ENCODE measurements around the gene TSGA10.

TSGA10 gene

GRCh38 chr2:99187011-99187410 lies 32.3 kb upstream of the TSGA10 start:
- TF ChIP-seq CTCF (IDR thresholded peaks at IDR 0.05) = no peak

- TF ChIP-seq CTCF (IDR thresholded peaks at IDR 0.05) = no peak
These were observed 30.1 kb upstream of the TSGA10 start for GRCh38 chr2:99184811-99185210.

DNA sequence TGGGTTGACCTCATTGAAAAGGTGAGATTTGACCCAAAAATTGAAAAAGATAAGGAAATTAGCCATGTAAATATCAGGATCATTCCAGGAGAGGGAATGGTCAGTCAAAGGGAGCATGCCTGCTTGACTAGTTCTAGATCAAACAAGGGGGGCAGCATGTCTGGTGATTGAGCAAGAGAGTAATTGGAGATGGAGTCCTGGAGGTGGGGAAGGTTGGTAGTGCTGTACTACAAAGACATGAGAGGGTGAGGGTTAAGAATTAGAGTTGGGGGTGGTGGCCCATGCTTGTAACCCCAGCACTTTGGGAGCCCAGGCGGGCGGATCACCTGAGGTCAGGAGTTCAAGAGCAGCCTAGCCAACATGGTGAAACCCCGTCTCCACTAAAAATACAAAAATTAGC lies 28.3 kb upstream of the TSGA10 start:
- no peak for TF ChIP-seq CTCF (IDR thresholded peaks at IDR 0.05)

DNA sequence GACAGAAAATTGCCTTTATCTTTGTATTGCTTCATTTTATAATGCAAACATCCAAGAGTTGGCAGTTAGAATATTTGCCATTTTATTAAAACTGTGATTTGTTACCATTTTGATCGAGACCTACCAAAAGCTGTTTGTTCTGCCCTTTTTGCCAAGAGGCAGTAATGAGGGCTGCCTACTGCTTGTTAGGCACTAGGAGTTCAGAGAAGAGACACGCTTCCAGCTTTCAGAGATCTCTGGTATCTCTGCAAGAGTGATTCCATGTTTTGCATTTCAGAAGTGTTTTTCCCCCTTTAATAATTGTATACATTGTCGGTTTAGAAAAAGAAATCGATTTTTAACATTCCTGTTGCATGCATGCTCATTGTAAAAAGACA lies 26.9 kb upstream of the TSGA10 start:
- TF ChIP-seq CTCF (IDR thresholded peaks at IDR 0.05) = no peak

DNA sequence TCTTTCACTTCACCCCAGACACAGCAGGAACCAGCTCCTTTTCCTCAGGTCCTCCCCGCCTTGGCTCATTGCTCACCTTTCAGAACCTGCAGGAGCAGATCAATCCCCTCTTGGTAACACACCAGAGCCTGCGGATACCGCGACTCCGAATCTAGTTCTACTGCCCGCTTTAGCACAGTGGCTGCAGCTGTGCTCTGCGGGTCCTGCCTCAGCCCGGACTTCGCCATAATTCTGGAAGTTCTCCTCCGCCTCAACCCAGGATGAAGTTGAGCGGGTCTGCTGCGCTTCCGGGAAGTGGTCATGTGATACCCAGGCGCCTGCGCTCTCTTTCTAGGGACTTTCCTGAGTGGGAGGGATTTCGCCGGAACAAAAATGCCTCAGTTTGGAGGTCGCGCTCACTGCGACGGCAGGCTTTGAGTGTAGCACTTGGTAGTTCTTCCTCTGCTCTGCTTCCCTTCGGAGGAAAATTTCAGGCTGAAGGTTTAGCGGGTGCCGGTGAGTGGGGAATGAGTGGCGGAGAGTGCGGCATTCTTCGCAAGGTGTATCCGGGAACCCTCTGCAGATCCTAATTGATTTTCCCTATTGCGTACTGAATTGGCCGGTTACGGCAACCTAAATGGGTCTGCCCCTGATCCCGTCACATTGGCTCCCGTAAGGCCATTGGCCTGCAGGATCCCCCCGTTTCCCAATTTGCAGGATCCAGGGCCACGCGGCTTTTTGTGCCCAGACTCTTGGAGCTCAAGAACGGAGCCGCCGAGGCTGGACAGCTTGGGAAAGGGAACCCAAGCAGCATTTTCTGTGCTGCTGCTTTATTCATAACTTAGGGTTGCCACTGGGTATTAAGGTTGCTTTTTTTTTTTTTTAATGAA lies 26.2 kb upstream of the TSGA10 start, which contains the start of the genes MITD1 and MRPL30:
TSS of gene MITD1 (minus strand) at position 304 of the 869 bp plus-strand sequence. CDS start at position 227, 77 bp downstream.
TSS of gene MRPL30 (plus strand) at position 430 of the 869 bp plus-strand sequence. CDS start 5,020 bp downstream, outside the sequence.
- TF ChIP-seq CTCF (IDR thresholded peaks at IDR 0.05) = no peak

DNA sequence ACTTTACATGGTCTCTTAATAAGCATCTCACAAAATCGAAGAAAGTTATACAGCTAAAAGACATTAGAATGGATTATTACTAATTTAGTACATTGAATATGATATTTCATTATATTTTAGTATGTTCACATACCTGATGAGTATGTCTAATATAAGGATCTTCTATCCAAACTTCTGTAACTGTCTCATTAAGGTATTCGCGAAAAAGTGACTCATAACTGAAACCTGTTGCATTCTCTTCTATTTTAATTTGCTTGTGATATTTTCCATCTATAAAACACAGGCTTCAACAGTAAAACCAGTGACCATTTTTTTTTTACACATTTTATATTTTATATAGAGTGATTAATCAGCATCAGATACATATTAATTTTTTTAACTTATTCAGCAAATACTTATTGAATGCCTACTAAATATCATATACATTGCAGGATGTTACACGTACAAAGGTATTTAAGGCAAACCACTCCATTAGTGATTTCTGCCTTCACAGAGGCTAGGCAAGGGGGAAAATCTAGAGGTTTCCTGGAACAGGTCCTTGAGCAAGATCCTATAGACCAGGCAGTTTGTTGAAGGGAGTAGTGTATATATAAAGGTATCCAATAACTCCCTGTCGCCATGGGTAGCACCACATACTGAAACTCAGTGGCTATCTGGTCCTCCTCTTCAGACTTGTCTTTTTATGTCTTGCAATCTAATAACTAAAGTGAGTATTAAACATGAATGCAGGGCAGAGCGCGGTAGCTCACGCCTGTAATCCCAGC lies 16.8 kb upstream of the TSGA10 start:
- no peak for TF ChIP-seq CTCF (IDR thresholded peaks at IDR 0.05)

DNA sequence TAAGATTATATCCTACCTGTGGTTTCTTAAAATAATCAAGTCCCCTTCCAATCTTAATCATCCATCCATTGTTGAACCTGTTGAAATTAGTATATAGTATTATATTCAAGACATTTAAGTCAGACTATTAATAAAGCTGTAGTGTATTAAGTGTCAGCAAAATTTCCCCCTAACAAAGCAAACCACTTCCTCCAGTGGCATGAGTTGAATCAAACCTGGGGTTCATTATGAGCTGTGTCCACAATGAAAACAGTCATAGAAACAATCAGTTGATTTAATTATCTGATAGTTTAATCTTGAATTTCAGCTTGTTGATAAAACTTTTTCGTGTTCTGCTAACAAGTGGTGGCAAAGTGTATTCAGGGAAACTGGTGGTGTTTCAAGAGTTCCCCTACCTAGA lies 14.8 kb upstream of the TSGA10 start:
- TF ChIP-seq CTCF (IDR thresholded peaks at IDR 0.05) = no peak

All from LNCAP (cell line).